ENCODE data around the gene MAB21L3. TPM values are rescaled to one million over a fixed set of nuclear protein-coding genes. Genes with fewer than 3 reads are reported as not detected.

Gene MAB21L3
- total RNA-seq, 1 experiment from 2014 or later, result not detected

DNA sequence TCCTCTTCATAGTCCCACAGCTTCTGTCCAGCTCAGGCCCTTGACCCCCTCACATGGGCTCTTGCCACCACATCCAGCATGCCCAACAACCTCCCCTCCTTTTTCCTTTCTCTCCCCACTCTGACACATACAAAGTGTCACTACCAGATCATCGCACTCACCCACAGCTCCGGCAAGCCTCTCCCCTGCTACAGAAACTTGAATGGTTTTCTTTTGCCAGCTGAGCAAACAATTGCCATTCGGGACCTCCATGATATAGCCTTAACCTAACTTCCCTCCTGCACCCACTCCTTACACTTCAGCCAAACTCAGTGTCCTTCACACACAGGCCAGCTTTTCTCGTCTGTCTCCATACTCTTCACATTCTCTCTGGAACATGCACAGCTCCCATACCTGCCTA lies 43.3 kb downstream of the MAB21L3 start:
- in situ Hi-C loops (cut with HindIII; ENCODE audit: low pct_unique_long_range_greater_than_20kb, low sequenced_read_pairs), result no loop called here
- no peak for DNase-seq (ENCODE audit: low read depth)

DNA sequence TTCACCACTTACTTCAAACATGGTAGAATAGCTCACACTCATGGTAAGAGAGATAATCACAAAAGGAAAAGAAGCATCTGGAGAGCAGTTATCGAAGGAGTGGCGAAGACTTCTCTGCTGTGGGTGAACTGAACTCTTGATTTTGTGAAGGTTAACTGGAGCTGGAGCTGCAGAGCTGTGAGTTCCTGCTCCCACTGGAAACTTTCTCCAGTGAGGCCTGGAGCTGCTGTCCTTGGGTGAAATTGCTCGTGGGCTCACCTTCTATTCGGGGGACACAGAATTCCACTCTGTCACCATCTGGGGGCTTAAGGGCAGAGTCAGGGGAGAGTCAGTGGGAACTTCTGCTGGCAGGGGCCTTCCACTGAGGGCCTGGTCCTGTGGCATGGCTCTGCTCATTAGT lies 45.9 kb downstream of the MAB21L3 start:
- no peak for DNase-seq (ENCODE audit: low read depth)
- in situ Hi-C loops (cut with HindIII; ENCODE audit: low pct_unique_long_range_greater_than_20kb, low sequenced_read_pairs), result no loop called here

DNA sequence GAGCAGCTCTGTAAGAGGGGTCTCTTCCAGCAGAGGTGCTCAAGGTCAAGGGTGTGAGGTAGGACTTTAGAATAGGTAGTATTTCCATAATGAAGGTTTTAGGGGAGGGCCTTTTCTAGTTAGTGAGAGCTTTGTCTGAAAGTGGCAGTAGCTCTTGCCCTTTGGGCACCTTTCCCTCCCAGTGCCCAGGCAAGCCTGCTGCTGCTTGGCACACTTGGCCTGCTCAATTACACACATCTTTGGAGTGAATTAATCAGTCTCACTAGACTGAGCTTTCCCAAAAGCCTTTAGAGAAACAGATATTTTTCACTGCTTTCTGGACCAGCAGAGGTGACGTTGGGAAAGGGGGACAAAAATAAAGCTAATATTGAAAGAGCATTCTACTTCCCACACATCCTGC lies 48.0 kb downstream of the MAB21L3 start:
- in situ Hi-C loops (cut with HindIII; ENCODE audit: low pct_unique_long_range_greater_than_20kb, low sequenced_read_pairs), result no loop called here
- no peak for DNase-seq (ENCODE audit: low read depth)

DNA sequence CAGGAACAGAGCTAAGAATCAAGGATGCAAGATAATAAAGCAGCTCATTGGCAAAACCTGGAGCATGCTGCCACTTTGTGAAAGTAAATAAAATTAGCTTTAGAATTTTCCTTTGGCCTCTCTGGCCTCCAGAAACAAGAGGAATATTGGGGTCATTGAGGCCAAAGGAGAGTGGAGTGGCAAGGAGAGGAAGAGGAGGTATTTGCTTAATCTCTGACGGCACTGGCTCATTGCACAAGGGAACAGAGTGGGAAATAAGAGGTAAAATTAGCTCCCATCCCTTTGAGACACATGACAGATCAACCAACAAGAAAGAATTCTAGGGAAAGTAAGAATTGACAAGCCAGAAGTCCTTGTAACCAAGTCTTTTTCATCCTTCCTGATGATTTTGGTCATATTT lies 48.4 kb downstream of the MAB21L3 start:
- no peak for DNase-seq (ENCODE audit: low read depth)
- in situ Hi-C loops (cut with HindIII; ENCODE audit: low pct_unique_long_range_greater_than_20kb, low sequenced_read_pairs), result no loop called here

DNA sequence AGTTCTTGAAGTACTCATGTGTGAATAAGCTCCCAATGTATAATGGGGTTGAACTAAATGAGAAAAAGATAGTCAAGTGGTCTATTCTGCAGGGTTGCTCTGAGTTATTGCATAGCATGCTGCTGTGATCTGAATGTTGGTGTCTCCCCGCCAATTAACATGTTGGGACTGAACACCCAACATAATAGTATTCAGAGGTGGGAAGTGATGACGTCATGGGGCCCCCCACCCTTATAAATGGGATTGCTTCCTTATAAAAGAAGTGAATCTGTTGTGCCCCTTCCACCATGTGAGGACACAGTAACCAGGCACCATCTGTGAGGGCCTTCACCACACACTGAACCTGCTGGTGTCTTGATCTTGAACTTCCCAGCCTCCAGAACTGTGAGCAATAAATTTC lies 50.2 kb downstream of the MAB21L3 start:
- no peak for DNase-seq (ENCODE audit: low read depth)
- in situ Hi-C loops (cut with HindIII; ENCODE audit: low pct_unique_long_range_greater_than_20kb, low sequenced_read_pairs), result no loop called here

DNA sequence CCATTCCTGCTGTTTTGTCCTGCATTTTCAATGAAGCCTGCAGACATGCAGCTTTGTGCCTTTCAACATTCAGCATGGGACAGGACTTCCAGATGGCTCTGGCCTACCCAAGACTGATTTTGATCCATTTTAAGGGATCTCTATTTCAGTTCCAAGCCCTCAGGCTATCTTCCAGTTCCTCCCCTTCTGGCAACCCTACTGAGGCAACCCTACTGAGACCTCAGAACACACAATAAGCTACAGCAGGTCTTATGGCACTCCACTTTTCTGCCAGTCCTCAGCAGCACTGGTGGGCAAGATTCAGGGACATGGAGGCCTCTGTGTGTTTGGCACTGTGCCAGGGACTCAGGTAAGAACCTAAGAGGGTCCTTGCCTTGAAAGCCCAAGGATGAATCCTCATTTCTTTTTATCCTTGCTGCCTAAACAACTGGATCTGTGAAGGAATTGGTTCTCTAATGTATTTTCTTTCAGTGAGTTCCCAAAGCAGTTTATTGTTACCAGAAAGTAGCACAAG lies 50.7 kb downstream of the MAB21L3 start:
- no peak for DNase-seq (ENCODE audit: low read depth)
- in situ Hi-C loops (cut with HindIII; ENCODE audit: low pct_unique_long_range_greater_than_20kb, low sequenced_read_pairs), result no loop called here

DNA sequence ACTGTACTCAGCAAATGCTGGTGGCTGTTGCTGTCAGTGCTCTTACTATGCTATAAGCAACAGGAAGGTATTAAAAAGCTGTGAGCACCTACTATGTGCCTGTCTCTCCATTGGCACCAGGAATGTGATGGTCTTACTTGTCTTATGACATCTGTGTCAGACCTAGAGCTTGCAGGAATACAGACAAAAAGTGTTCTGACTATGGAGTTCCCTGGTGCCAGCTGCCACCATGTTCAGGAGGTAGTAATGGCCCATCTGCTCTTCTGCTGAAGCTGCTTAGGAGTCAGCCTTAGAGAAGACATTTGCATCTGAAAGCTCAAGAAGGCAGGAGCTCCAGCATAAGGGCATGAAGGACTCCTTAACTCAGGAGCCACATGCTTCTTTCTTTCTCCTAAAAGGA lies 52.3 kb downstream of the MAB21L3 start:
- DNase-seq (ENCODE audit: low read depth), result no peak
- in situ Hi-C loops (cut with HindIII; ENCODE audit: low pct_unique_long_range_greater_than_20kb, low sequenced_read_pairs), result no loop called here

DNA sequence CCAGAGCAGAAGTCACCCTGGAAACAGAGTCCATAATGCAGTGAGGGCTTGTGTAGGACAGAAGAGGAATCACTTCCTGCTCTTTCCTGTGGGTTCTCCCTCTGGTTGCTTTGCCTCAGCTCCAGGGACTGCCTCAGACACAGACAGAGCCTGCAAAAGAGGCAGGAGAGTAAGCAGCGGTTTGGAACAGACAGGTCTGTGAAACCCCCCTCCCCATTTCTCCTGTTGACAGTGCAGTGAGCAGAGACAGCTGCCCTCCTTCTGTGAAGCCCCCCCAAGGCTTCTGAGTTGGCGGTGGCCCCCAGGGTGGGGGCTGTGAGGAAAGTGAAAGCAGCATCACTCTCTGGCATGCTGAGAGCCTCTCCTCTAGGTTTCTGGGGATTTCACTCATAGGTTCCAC lies 53.0 kb downstream of the MAB21L3 start:
- no peak for DNase-seq (ENCODE audit: low read depth)
- in situ Hi-C loops (cut with HindIII; ENCODE audit: low pct_unique_long_range_greater_than_20kb, low sequenced_read_pairs), result no loop called here

DNA sequence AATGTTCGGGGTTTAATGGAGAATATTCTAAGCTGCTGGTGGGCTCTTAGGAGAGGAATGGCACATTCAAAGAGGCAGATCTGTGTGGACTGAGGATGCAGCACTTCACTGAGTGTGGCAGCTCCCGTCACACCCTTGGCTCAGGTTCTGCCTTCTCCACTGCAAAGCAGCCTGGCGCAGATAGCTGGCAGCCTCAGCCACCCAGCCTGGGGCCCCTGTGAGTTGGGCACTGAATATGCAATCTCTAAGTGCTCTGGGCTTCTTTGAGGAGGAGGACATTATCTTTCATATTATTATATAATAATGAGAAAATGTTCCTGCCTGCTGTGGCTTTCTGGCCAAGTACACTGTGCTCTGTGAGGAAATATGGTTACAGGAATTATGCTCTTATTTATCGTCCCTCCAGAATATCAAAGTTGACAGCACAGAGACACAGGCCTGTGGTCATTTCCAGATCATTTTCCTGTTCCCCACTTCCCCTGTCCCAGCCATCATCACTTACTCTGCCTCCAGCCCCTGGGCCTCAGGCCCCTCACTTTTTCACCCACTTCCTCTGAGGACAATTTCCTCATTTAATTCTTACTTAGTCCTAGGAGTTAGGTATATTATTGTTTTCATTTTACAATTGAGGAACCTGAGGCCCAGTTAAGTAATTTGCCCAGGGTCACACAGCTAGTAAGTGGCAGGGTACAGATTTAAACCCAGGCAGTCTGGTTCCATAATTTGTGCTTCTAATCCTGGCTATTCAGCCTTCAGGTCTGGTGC lies 53.6 kb downstream of the MAB21L3 start:
- in situ Hi-C loops (cut with HindIII; ENCODE audit: low pct_unique_long_range_greater_than_20kb, low sequenced_read_pairs), result no loop called here
- no peak for DNase-seq (ENCODE audit: low read depth)

DNA sequence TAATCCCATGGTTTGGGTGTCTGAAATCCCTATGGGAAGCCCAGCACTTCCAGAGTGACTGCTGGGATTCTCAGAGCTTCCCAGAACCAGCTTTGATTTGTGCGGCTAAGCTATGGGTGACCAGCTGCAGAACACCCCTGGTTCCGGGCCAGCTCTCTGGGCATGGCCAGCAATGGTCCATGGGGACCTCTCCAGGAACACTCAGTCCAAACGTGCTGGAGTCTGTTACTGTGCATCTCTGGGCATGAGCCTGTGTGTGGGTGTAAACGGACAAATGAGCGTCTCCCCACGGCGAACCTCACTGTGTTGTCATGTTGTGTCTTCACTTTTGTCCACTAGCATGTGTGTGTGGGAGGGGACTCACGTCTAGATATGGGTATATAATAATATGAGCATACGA lies 54.4 kb downstream of the MAB21L3 start:
- in situ Hi-C loops (cut with HindIII; ENCODE audit: low pct_unique_long_range_greater_than_20kb, low sequenced_read_pairs), result no loop called here

DNA sequence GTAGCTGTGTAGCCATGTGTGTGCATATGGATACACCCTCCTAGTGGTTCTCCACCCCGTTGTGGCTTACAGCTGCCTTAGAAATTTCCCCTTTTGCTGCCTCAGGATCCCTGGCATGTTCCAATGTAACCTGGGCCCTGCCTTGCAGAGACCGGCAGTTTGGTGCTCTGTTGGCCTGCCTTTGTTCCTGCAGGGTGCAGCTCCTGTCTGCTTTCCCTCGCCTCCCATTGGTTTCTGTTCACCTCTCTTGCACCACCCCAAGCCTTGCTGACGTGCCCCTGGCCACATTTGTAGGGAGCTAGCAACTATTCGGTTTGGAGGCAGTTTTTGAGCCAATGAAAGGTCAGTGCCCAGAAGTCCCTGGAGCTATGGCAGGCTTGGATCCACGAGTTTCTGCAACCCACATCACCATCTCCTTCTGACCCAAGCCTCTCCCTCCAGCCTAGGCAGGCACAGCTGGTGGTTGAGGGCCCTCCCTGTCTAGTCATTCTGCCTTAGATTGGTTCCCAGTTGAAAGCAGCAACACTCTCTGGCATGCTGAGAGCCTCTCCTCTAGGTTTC lies 54.9 kb downstream of the MAB21L3 start:
- in situ Hi-C loops (cut with HindIII; ENCODE audit: low pct_unique_long_range_greater_than_20kb, low sequenced_read_pairs), result no loop called here
- no peak for DNase-seq (ENCODE audit: low read depth)

More for the DNA sequence above, 54.4 kb downstream of the MAB21L3 start:
- no peak for DNase-seq (ENCODE audit: low read depth)

DNA sequence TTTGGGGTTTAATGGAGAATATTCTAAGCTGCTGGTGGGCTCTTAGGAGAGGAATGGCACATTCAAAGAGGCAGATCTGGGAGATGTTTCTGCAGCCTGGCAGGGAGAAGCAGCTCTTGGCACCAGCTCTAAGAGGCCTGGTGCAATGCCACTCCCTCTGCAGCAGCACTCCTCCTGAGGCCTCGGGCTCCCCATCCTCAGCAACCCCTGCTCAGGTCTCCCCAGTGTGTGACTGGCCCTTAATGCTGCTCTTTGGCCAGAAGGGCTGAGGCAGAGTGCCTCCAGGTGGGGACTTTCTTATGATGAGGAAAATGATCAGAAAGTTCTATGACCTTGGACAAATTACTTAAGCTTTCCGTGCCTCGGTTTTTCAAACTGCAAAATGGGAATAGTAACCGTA lies 55.5 kb downstream of the MAB21L3 start:
- in situ Hi-C loops (cut with HindIII; ENCODE audit: low pct_unique_long_range_greater_than_20kb, low sequenced_read_pairs), result no loop called here
- no peak for DNase-seq (ENCODE audit: low read depth)

DNA sequence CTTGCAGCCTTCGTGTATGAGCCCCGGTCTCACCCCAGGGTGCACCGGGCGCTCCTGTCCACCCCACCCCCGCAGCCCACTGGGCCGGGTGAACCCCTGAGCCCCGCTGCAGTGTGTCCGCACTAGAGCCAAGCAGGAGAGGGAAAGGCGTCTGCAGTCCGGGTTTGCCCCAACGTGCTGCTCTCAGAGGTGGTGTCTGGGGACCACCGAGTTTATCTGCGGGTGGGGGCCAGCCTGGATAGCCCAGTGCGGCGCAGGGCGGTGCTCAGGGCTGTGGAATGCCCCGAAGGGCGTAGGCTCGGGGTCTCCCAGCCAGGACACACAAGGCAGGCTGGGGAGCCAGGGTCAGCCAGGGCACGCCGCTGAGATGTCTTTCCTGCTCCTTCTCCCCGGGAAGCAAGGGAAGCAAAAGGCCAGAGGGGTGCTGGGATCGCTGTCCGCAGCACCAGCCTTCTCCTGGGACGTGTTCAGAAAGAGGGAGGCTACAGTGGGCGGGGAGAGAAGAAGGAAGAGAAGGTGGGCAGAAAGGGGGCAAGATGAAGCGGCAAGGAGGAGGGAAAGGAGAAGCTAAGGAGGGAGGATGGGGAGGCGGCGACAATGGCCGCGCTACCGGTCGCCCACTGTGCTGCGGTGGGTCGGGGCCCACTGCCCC lies 56.6 kb downstream of the MAB21L3 start:
- no peak for DNase-seq (ENCODE audit: low read depth)
- in situ Hi-C loops (cut with HindIII; ENCODE audit: low pct_unique_long_range_greater_than_20kb, low sequenced_read_pairs), result no loop called here

DNA sequence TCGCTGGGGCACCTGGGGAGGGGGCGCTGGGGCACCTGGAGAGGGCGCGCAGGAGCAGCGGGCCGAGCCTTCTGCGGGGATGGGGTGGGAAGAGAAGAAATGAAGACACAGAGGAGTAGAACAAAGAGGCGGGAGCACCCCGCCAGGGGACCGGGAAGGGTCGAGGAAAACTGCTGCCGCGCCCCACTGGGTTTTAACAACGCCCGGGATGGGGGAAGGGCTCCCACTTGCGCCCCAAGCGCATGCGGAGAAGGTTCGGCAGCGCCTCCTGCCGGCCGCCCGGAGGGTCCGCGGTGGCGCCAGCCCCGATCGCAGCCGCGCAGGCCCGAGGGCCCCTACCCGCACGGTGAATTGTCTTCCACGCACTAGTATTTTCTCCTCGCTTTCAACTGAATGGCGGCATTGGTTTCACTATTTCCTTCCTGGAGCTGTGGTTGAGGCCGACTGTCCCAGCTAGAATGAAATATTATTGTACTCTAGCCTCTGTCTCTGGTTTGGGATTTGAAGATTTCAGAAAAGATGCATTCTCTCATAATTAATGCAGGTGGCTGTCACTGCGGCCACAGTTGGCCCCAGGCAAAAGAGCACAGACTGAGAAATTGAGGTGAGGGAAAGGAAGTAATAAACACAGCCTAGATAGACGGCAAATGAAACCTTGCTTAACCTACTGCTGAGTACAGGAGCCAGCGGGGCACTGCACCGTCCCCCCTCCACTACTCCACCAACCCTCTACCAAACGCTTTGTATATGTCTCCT lies 57.3 kb downstream of the MAB21L3 start:
- peak; percentile 26 for DNase-seq (ENCODE audit: low read depth)
- in situ Hi-C loops (cut with HindIII; ENCODE audit: low pct_unique_long_range_greater_than_20kb, low sequenced_read_pairs), result no loop called here

DNA sequence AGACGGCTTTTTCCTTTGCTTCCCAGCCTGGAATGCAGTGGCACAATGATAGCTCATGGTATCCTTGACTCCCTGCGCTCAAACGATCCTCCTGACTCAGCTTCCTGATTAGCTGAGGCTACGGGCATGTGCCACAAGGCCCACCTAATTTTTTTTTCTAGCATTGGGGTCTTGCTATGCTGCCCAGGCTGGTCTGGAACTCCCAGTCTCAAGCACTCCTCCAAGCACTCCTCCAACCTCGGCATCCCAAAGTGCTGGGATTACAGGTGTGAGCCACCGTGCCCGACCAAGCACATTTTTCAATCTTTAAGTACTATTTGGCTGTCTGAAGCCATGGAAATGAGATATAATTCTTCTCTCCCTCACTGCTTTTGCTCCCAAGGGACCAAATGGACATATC lies 58.7 kb downstream of the MAB21L3 start:
- DNase-seq (ENCODE audit: low read depth), result no peak
- in situ Hi-C loops (cut with HindIII; ENCODE audit: low pct_unique_long_range_greater_than_20kb, low sequenced_read_pairs), result no loop called here

DNA sequence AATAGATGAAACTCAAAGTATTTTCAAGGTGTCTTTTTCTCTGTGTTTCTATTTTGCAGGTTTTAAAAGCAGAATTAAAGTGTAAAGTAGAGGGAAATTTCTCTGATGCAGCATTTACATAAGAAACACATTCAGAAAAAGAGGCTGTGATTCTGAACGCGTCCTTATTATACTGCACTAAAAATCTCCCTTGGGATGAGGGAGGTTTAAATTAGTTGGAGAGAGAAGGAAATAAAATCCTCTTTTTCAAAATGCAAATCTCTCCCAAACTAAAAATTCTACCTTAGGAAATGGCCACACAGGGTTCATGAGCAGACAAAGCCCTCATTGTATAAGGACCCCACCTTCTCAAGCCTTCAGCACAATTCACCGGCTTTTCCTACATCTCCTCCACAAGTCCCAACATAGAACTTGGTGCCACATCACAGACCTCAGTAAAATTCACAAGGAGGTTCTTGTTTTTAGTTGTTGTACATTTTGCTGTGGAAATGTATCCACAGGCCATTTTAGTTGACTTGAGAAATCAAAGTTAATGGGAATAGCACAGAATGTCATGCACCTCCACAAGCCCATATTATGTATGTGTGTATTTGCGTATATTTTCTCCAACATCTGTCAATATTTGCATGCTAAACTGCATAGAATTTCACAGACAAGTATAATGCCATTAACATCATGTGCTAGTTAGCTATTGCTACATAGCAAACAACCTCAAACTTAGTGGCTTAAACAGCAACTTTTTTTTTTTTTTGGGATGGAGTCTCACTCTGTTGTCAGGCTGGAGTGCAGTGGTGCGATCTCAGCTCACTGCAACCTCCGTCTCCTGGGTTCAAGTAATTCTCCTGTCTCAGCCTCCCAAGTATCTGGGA lies 59.8 kb downstream of the MAB21L3 start:
- DNase-seq (ENCODE audit: low read depth), result no peak
- in situ Hi-C loops (cut with HindIII; ENCODE audit: low pct_unique_long_range_greater_than_20kb, low sequenced_read_pairs), result no loop called here

DNA sequence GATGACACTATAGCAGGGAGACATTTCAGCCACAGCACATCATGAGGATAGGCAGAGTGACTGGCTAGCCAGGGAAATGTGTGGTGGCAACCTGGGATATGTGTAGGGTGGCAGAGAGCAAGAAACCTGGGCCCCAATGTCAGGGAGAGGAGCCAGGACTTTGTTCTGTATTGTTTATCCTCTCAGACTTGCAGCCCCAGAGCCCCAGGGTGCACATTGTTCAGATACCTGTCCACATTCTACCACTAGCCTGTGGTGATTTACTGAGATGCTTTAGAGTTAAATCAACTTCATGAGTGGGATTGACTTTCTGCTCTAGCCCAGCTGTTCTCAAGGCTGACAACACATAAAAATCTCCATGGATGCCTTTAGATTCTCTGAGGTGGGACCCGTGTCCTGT lies 61.5 kb downstream of the MAB21L3 start:
- in situ Hi-C loops (cut with HindIII; ENCODE audit: low pct_unique_long_range_greater_than_20kb, low sequenced_read_pairs), result no loop called here
- no peak for DNase-seq (ENCODE audit: low read depth)

DNA sequence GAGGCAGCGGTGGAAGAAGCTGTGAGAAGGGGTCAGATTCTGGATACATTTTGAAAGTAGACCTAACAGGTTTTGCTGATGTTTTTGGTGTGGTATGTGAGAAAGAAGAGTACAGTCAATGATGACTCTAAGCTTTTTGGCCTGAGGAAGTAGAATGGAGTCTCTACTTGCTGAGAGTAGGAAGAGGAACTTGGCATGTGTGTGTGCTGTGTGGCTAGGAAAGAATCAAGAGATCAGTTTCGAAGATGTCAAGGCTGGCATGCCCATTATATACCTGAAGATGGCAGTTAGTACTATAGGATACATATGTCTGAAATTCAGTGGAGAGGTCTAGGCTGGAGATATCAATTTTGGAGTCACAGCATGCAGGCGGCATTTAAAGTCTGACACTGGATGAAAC lies 64.4 kb downstream of the MAB21L3 start:
- DNase-seq (ENCODE audit: low read depth), result no peak
- in situ Hi-C loops (cut with HindIII; ENCODE audit: low pct_unique_long_range_greater_than_20kb, low sequenced_read_pairs), result no loop called here
